Cardiac fibroblast (primary cell): ENCODE results near the gene CDK5R1.

Experiments
- DNase-seq, 2 donors: peaks; one replicate each; pipeline versions ENCODE4 v3.0.0 to v3.0.0-alpha.2; 2010; ENCODE audit warnings: low read depth in 2 of 2
- H3K4me3 ChIP-seq, 2 donors: replicated peaks in 1 of 2; 1 replicate in 1 of 2; 2 replicates in 1 of 2; pipeline ENCODE4 v1.5.1; 2011; ENCODE audit warnings: low read depth in 2 of 2, low read length in 2 of 2, mild to moderate bottlenecking in 2 of 2, moderate library complexity in 1 of 2
- TF ChIP-seq, protein P1 (sequence below): IDR thresholded peaks from one replicate; pipeline ENCODE4 v1.5.1; 2011; ENCODE audit warnings: low read depth, mild to moderate bottlenecking, low read length, inconsistent platforms

The CDK5R1 gene

DNA sequence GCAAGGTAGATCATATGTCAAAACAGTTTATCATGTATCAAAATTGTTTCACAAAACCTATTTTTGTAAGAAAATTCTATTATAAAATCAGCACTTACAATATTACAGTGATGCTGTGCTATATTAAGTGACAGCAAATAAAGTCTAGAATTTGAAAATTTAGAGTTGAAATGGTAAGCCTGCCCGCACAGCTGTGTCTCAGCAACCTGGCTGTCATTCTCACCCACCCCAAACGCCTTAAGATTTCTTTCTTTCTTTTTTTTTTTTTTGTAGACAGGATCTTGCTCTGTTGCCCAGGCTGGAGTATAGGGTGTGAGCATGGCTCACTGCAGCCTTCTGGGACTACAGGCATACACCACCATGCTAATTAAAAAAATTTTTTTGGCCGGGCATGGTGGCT is 26.8 kb downstream of the CDK5R1 start:
- TF ChIP-seq, protein P1, sequence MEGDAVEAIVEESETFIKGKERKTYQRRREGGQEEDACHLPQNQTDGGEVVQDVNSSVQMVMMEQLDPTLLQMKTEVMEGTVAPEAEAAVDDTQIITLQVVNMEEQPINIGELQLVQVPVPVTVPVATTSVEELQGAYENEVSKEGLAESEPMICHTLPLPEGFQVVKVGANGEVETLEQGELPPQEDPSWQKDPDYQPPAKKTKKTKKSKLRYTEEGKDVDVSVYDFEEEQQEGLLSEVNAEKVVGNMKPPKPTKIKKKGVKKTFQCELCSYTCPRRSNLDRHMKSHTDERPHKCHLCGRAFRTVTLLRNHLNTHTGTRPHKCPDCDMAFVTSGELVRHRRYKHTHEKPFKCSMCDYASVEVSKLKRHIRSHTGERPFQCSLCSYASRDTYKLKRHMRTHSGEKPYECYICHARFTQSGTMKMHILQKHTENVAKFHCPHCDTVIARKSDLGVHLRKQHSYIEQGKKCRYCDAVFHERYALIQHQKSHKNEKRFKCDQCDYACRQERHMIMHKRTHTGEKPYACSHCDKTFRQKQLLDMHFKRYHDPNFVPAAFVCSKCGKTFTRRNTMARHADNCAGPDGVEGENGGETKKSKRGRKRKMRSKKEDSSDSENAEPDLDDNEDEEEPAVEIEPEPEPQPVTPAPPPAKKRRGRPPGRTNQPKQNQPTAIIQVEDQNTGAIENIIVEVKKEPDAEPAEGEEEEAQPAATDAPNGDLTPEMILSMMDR, result no peak
- DNase-seq, result no peak
- no peak overlapping the region for H3K4me3 ChIP-seq

DNA sequence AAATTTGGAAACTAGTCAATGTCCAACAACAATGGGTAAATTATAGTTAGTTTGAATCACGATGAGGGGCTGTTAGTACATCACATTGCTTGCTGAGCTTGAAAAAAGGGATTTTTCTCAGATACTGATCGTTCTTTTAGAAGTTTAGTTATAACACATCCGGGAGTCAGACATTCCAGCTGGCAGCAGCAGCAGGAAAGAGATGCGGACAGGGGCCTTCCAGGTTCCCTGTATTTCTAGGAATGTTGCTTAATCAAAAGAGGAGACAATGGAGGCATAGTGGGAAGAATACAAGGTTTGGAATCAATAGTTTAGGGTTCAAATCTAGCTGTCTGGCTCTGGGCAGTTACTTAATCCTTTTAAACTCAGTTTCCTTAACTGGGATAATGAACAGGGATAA is 27.8 kb downstream of the CDK5R1 start:
- peak in 1 of 2 donors; percentile 10 for DNase-seq
- no peak overlapping the region for H3K4me3 ChIP-seq
- TF ChIP-seq, protein P1, result no peak

DNA sequence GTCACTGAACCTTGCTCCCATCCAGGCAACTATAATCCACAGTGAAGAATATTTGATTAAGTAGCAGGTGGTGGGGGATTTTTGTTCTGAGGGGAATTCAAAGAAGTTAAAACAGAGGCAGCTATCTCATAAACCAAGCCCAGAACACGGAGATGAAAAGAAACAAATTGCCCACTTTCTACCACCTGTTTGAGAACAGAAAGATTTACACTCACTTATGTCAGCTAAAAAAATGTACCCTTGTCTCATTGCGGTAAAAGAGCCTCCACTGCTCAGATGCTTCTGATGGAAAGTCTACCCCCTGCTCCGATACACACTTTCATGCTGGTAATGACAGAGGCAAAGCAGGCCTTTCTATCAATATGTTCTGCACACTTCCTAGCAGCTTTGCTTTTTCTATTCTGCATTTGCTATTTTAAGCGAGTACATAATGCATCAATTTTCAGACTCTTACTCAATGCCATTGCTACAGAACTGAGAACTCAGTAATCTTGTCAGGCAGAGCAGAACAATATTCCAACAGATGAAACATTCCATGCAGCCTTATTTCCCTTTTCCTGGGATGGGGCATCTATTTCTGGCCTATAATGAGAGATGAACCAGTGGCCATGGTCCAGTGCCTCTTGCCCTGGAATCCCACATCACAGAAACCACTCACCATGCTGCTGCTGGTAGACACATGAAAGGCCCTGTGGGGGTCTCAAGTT is 29.0 kb downstream of the CDK5R1 start:
- TF ChIP-seq, protein P1, result no peak
- no peak for DNase-seq
- no peak overlapping the region for H3K4me3 ChIP-seq

DNA sequence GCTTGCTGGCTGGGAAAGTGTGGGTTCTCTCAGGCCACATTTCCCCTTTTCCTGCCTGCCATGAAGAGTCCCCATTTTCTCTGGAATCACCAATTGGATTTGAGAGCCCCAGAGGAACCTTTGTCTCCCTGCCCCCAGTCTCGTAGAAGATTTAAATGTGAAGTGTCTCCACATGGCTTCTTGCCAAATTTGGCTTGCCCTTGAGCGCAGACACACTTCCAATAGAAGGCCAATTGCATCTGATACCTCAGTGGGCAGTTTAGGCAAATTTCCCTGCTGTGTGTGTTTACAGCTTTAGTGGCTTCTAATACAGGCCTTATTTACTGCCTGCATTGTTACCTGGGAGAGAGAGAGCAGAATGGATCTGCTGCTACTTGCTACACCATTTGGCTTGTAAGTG is 29.7 kb downstream of the CDK5R1 start:
- TF ChIP-seq, protein P1, result no peak
- no peak overlapping the region for H3K4me3 ChIP-seq
- DNase-seq, result no peak

DNA sequence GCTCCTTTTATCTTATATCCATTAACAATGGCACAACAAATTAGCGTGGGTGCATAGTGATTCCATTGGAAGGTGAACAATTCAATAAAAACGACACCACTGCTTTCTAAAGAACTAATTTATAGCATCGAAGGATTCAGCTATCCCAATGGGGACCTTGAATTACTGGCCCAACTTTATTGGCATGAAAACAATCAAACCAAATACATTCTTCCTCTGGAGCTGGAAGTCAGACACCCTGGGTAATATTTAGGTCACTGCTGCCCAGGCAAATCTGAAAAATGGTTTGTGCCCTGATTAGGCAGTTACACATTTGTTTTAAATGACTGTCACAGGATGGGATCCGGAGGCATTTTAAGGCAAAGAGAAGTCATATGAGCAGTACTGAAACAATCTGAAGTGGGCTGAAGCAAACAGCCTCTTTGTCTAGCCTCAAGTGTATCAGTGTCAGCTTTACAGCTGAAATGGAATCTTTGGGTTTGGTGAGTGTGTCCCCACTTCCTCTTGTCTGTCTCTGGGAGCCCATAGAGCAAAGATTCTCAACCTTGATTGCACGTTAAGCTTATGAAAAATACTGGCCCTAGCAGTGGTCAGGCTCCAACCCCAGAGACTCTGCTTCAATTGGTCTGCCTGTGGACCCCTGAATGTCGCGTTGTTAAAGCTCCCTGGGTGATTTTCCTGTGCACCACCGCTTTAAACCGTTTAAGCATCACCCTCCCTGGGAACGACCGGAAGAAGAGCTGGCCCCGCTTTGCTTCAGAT is 30.3 kb downstream of the CDK5R1 start:
- TF ChIP-seq, protein P1, result no peak
- H3K4me3 ChIP-seq, result no peak overlapping the region
- DNase-seq, result no peak

DNA sequence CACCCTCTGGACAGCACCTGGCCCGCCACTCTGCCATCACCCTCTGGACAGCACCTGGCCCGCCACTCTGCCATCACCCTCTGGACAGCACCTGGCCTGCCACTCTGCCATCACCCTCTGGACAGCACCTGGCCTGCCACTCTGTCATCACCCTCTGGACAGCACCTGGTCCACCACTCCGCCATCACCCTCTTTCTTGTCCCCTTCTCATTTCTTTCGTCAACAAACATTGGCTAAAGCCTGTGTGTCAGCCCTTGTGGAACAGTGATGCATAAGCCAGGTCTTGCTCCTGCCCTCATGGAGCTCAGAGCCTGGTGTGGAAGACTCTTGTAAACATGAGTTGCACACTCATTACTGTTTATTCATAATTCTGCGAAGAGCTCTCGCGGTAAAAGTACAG is 31.2 kb downstream of the CDK5R1 start:
- no peak for DNase-seq
- TF ChIP-seq, protein P1, result no peak
- H3K4me3 ChIP-seq, result no peak overlapping the region
